Measurements from ENCODE around the gene PIR.

PIR gene

GRCh38 chrX:15522464-15522863, 29.3 kb upstream of the PIR start:
- DNase-seq (ENCODE audit: low read depth) = no peak

GRCh38 chrX:15515931-15516330, 22.8 kb upstream of the PIR start:
- no peak for TF ChIP-seq CTCF (IDR thresholded peaks at IDR 0.05; ENCODE audit: control insufficient read depth, extremely low read depth, insufficient read depth)
- no peak overlapping the region for H3K4me3 ChIP-seq (ENCODE audit: low read depth, low read length)
- DNase-seq (ENCODE audit: low read depth) = no peak

More at GRCh38 chrX:15522464-15522863, 29.3 kb upstream of the PIR start:
- H3K4me3 ChIP-seq (ENCODE audit: low read depth, low read length) = no peak overlapping the region
- no peak for TF ChIP-seq CTCF (IDR thresholded peaks at IDR 0.05; ENCODE audit: control insufficient read depth, extremely low read depth, insufficient read depth)

- TF ChIP-seq CTCF (IDR thresholded peaks at IDR 0.05; ENCODE audit: control insufficient read depth, extremely low read depth, insufficient read depth) = no peak
- H3K4me3 ChIP-seq (ENCODE audit: low read depth, low read length) = no peak overlapping the region
- no peak for DNase-seq (ENCODE audit: low read depth)
These were observed 21.1 kb upstream of the PIR start for GRCh38 chrX:15514279-15514678.

- no peak overlapping the region for H3K4me3 ChIP-seq (ENCODE audit: low read depth, low read length)
- DNase-seq (ENCODE audit: low read depth) = no peak
- no peak for TF ChIP-seq CTCF (IDR thresholded peaks at IDR 0.05; ENCODE audit: control insufficient read depth, extremely low read depth, insufficient read depth)
These were observed 19.4 kb upstream of the PIR start for GRCh38 chrX:15512401-15512965.

DNA sequence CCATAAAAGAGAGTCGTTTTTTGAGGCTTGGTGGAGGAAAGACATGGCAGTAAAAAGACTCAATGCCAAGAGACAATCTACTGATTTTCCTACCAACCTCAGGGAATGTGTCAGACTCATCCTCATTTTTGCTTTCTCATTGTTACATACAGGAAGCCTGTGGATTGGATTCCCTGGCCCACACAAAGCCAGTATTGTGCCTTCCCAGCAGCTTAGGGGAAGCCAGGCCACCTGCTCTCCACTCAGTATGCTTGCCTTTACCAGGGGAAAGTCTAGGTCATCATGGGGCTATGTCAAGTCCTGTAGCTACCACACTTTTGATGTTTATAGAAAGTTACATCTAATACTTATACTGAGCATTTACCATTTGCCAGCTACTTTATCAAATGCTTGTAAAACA, 18.4 kb upstream of the PIR start:
- no peak for TF ChIP-seq CTCF (IDR thresholded peaks at IDR 0.05; ENCODE audit: control insufficient read depth, extremely low read depth, insufficient read depth)

DNA sequence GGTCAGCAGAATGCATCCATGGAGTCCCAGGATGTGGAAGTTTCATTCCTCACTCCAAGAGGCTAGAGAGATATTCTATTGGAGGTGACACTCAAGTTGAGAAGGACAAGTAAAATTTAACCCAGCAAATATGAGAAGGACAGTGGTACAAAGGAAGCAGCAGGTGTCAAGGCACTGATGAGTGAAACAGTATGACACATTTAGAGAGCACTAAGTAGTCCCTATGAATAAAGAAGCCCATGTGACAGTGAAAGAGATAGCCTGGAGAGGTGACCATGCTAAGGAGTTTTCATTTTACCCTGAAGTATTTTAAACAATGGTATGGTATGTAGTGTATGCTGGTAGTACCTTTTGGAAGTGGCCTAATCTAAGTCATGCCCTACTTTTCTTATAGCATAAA, 16.7 kb upstream of the PIR start:
- TF ChIP-seq CTCF (IDR thresholded peaks at IDR 0.05; ENCODE audit: control insufficient read depth, extremely low read depth, insufficient read depth) = no peak
- no peak overlapping the region for H3K4me3 ChIP-seq (ENCODE audit: low read depth, low read length)

More for the DNA sequence above, 18.4 kb upstream of the PIR start:
- no peak overlapping the region for H3K4me3 ChIP-seq (ENCODE audit: low read depth, low read length)
- no peak for DNase-seq (ENCODE audit: low read depth)

DNA sequence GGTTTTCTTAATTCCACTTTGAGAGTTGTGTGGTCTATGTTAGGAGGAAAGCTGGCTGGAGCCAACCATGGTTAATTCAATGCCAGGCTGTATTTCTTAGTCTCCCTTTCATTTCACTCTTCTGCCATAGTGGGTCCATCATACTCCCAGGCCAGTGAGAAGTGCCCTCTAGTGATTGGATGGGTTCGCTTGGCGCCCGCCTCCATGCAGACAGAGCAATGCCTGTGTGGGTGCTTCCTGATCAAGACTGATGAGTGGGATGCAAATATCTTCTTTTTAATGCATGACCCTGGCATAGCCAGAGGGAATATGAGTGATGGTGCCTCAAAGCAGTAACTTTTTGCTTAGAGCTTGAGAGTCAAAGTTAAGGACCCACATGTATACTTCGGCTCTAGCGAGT, 13.9 kb upstream of the PIR start:
- no peak for TF ChIP-seq CTCF (IDR thresholded peaks at IDR 0.05; ENCODE audit: control insufficient read depth, extremely low read depth, insufficient read depth)
- DNase-seq (ENCODE audit: low read depth) = no peak
- H3K4me3 ChIP-seq (ENCODE audit: low read depth, low read length) = no peak overlapping the region

More for the DNA sequence above, 16.7 kb upstream of the PIR start:
- no peak for DNase-seq (ENCODE audit: low read depth)

Data from LNCaP clone FGC (cell line).